OCI-LY1 (cell line): ENCODE measurements around the gene MYH7B.

ENCODE experiments used
- CTCF ChIP-seq: fragments of 200-600 bp; sonication (generic), shearing (Covaris generic); IDR thresholded peaks from 2 replicates; pipeline ENCODE4 v1.5.1; 2017; ENCODE audit warnings: mild to moderate bottlenecking, antibody characterized with exemption, low read length, moderate library complexity, mixed read lengths
- EZH2 ChIP-seq: fragments of 200-600 bp; sonication (generic), shearing (Covaris generic); IDR thresholded peaks from 2 replicates; pipeline ENCODE4 v1.8.0; 2017; ENCODE audit warnings: borderline replicate concordance, mixed run types, mild to moderate bottlenecking, antibody characterized with exemption, low read length, moderate library complexity, mixed read lengths

- TF ChIP-seq CTCF (no peak), EZH2 (no peak)
These were observed 44.1 kb downstream of the MYH7B start for GRCh38 chr20:34999782-35000181.
